ENCODE data around the gene ABCC2. TPM values are rescaled to one million over a fixed set of nuclear protein-coding genes. Genes with fewer than 3 reads are reported as not detected.
A peak's percentile ranks its signal among the peaks of the same experiment; 100 is the strongest.
"Not testable (repeated sequence)": the region's sequence is repeated elsewhere in the genome, so short reads cannot be mapped to it uniquely, and the experiment has no call there.

The ABCC2 gene
- total RNA-seq, 1 donor from 2014 or later = 0.25 TPM

DNA sequence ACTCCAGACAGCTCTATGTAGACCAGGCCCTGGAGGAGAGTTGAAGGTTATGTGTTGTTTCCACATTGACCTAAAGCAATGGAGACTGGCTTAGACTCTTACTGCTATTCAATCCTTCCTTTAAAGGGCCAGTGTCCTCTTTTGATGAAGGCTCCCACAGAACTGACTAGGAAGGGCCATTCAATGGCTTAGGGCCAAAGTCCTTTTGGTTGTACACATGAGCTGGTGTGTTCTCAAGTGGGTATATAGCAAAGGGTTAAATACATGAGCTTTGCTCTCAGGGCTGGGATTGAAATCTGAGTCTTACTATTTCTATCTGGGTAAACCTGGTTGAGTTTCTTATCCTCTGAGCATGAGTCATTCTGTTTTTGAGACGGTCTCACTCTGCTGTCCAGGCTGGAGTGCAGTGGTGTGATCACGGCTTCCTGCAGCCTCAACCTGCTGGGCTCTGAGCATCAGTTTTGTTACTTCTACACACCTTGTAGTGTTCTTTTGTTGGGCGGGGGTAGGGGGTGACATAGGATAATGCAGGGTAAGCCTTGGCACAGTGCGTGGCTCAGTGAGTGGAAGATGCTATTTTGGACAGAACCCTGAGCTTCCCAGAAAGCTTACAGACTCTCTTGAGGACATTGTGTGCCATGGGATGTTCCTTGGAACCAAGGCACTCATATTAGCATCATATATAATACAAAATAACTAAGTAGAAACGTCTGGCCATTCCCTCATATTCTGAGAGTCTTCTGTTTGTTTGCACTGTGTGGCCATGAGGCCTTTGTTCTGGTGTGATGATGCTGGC is 90.1 kb downstream of the ABCC2 start:
- ATAC-seq (peak; percentile 23), DNase-seq (no peak)
- intact Hi-C loops (cut with micrococcal nuclease) = no loop called here

GRCh38 chr10:99873846-99874245 is 91.4 kb downstream of the ABCC2 start:
- ATAC-seq (peak; percentile 30), DNase-seq (no peak)
- intact Hi-C loops (cut with micrococcal nuclease) = no loop called here

DNA sequence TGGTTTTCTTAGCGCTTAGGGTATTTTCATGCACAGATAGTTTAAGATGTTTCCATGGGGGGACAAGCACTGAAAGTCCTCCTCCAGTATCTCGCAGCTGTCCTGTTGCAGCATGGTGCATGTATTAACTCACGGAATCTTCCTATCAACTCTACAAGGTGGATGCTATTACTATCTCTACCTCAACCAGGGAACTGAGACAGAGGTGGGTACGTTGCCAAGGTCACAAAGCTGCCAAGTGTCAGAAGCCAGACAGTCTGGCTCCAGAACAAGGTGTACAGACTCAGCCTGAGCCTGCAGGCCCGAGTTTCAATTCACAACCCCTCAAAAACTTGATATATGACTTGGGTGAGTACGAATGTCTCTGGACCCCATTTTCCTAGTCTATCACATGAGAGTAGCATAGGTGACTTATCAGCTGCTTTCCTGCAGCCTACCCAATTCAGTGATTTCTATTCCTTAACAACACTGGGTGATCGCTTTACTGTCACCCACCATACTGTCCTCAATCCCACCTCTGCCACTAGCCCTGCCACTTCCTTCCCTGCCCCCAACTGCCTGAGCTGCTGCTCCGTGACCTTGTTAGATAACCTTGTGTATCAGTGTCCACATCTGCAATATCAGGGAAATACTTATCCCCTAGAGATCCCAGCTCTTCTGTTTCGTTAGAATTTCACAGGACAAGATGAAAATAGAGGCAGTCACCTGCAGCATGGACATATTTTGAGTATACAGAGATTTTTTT is 92.1 kb downstream of the ABCC2 start:
- ATAC-seq (peak; percentile 91), DNase-seq (peak; percentile 46)
- intact Hi-C loops (cut with micrococcal nuclease) = no loop called here

DNA sequence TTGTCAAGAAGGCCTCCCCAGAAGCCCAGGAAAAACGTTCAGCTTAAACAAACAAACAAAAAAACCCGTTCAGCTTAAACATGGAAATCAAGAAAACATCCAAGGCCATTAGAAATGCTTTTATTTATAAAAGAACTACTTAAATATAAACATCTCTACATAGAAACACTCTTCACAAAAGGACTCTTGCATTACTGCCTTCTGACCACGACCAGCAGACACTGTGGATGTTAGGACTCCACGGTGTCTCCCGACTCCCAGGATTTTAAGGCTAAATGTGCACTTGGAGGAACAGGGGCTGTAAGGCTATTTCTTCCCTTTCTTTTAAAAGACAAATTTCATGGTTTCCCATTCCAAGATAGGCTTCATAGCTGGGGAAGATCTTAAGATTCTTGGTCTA is 93.0 kb downstream of the ABCC2 start:
- intact Hi-C loops (cut with micrococcal nuclease) = no loop called here
- DNase-seq (no peak), ATAC-seq (no peak)

- ATAC-seq = peak; percentile 70
- DNase-seq = peak; percentile 53
- intact Hi-C loops (cut with micrococcal nuclease) = no loop called here
Observed at GRCh38 chr10:99880080-99880835, 97.8 kb downstream of the ABCC2 start.

DNA sequence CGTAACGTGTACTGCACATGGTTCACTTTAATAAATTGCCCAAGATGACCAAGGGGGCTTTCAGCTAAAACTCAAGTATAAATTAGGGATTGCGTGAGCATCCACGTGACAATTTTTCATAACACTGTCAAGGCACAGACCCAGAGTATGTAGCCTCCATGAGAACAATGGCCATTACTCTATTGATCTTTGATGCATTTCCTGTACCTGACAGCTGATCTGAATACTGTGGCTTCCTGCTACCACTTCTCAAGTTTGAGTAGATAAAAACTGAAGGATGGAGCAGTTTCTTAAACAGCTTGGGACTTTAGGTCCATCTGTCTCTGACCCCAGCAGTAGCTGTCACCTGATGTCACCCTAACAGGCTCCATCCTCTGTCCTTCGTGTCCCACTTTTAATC is 98.9 kb downstream of the ABCC2 start:
- intact Hi-C loops (cut with micrococcal nuclease) = no loop called here
- DNase-seq = no peak
- ATAC-seq = no peak

DNA sequence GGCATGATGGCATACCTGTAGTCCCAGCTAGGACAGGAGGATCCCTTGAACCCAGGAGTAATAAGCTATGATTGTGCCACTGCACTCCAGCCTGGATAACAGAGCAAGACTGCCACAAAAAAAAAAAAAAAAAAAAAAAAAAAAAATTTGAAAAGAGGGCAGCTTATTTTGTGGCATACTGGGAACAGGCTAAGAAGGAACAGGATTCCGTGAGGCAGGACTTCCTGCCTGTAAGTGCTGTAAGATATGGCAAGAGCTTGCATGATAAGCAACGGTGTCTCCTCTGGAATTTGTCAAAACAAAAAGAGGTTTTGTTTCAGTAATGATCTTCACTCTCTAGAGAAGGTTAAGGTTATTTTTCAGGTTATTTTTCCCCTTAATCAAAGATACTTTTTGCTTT is 101.1 kb downstream of the ABCC2 start:
- intact Hi-C loops (cut with micrococcal nuclease) = no loop called here
- ATAC-seq (no peak), DNase-seq (no peak)

- intact Hi-C loops (cut with micrococcal nuclease) = no loop called here
- DNase-seq = no peak
- no peak for ATAC-seq
Observed at GRCh38 chr10:99888622-99889021, 106.2 kb downstream of the ABCC2 start.

- intact Hi-C loops (cut with micrococcal nuclease) = no loop called here
- ATAC-seq = no peak
- DNase-seq = no peak
Observed at GRCh38 chr10:99894613-99895012, 112.2 kb downstream of the ABCC2 start.

DNA sequence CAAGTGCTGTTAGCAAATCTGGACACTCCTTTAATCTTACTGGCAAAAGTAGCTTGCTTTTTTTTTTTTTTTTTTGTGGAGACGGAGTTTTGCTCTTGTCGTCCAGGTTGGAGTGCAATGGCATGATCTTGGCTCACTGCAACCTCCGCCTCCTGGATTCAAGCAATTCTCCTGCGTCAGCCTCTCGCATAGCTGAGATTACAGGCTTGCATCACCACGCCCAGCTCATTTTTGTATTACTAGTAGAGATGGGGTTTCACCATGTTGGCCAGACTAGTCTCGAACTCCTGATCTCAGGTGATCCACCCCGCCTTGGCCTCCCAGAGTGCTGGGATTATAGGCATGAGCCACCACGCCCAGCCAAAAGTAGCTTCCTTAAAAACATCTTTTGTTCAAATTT is 112.6 kb downstream of the ABCC2 start:
- DNase-seq; ATAC-seq; intact Hi-C loops (cut with micrococcal nuclease): not testable (repeated sequence)

- DNase-seq = no peak
- intact Hi-C loops (cut with micrococcal nuclease) = no loop called here
- no peak for ATAC-seq
Observed at GRCh38 chr10:99895867-99896266, 113.4 kb downstream of the ABCC2 start.

Other genes with a start within 250 kb of the ABCC2 start
- gene NKX2-3, start 249.7 kb upstream of the ABCC2 start, total RNA-seq = not detected
- gene SLC25A28, start 162.2 kb upstream of the ABCC2 start, total RNA-seq = 43.1 TPM
- 2.7 TPM for gene ENTPD7, start 123.1 kb upstream of the ABCC2 start, total RNA-seq
- 35.7 TPM for gene COX15, start 50.5 kb upstream of the ABCC2 start, total RNA-seq
- 36.9 TPM for gene CUTC, start 50.4 kb upstream of the ABCC2 start, total RNA-seq
- gene DNMBP, start 227.3 kb downstream of the ABCC2 start, total RNA-seq = 5.5 TPM

All from left ventricle myocardium superior (tissue), 1 donor.